Fibroblast of lung (primary cell): ENCODE measurements around the gene COA7.

Experiments
- CTCF ChIP-seq, 2 donors: IDR thresholded peaks in 1 of 2; conservative IDR thresholded peaks in 1 of 2; 1 replicate in 1 of 2; 2 replicates in 1 of 2; pipeline ENCODE4 v1.5.1; 2011 to 2012; ENCODE audit warnings: low read length in 2 of 2, control low read depth in 1 of 2, inconsistent platforms in 1 of 2, low read depth in 1 of 2, mild to moderate bottlenecking in 1 of 2
- EZH2 ChIP-seq: IDR thresholded peaks from 2 replicates; pipeline ENCODE4 v1.5.1; 2012; ENCODE audit warnings: low read length, control low read depth, mild to moderate bottlenecking; ENCODE audit errors: missing control alignments

GRCh38 chr1:52692697-52693096 is 5.5 kb downstream of the COA7 start:
- TF ChIP-seq EZH2 (no peak), CTCF (conservative IDR thresholded peaks at IDR 0.05 in 1 of 2, IDR thresholded peaks at IDR 0.05 in 1 of 2; ENCODE audit: low read depth in 1 of 2, low read length in 2 of 2) (no peak)
